ENCODE data around the gene NPY2R.

DNA sequence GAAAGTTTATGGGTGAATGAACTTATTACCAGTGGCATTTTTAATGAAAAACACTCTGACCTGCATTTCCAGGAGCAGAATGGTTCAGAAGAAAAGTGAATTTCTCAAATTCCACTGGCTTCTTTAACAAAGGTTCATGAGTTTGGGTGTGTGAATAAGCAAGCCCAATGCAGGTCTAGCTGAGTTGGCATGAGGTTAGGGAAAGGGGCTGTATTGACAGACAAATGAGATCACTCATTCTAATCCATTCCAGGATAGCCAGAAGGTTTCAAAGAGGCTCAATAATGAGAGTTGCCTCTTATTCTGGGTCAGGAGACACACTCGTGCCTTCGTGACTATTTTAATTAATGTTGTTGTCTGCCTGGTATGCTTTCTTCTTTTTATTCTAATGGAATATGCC is 43.7 kb upstream of the NPY2R start:
- TF ChIP-seq EZH2 (IDR thresholded peaks at IDR 0.05) (no peak), POLR2AphosphoS5 (IDR thresholded peaks at IDR 0.05; ENCODE audit: borderline replicate concordance, low read depth, low read length) (no peak), FOXP2 (optimal IDR thresholded peaks at IDR 0.05; ENCODE audit: control extremely low read depth, extremely low read length, insufficient read depth) (no peak)

All from SK-N-MC (cell line).